Fibroblast of mammary gland (primary cell): Measurements from ENCODE around the gene KIF24.
"Not testable (repeated sequence)": the region's sequence is repeated elsewhere in the genome, so short reads cannot be mapped to it uniquely, and the experiment has no call there.

Source experiments
- DNase-seq: peaks from one replicate; pipeline ENCODE4 v3.0.0-alpha.2; 2010; ENCODE audit warnings: low read depth
- H3K4me3 ChIP-seq: 2 replicates; pipeline ENCODE4 v1.5.1; 2011; ENCODE audit warnings: low read depth, mild to moderate bottlenecking, low read length, moderate library complexity; ENCODE audit not compliant: control insufficient read depth
- TF ChIP-seq, protein P1 (sequence below): conservative IDR thresholded peaks from 2 replicates; pipeline ENCODE4 v1.5.1; 2011; ENCODE audit warnings: low read depth, low read length, inconsistent platforms; ENCODE audit not compliant: control insufficient read depth, insufficient read depth

The KIF24 gene

GRCh38 chr9:34370335-34370969 is 41.4 kb upstream of the KIF24 start:
- H3K4me3 ChIP-seq, result no peak overlapping the region
- TF ChIP-seq, protein P1, sequence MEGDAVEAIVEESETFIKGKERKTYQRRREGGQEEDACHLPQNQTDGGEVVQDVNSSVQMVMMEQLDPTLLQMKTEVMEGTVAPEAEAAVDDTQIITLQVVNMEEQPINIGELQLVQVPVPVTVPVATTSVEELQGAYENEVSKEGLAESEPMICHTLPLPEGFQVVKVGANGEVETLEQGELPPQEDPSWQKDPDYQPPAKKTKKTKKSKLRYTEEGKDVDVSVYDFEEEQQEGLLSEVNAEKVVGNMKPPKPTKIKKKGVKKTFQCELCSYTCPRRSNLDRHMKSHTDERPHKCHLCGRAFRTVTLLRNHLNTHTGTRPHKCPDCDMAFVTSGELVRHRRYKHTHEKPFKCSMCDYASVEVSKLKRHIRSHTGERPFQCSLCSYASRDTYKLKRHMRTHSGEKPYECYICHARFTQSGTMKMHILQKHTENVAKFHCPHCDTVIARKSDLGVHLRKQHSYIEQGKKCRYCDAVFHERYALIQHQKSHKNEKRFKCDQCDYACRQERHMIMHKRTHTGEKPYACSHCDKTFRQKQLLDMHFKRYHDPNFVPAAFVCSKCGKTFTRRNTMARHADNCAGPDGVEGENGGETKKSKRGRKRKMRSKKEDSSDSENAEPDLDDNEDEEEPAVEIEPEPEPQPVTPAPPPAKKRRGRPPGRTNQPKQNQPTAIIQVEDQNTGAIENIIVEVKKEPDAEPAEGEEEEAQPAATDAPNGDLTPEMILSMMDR, result no peak
- DNase-seq, result no peak

GRCh38 chr9:34369636-34370035 is 40.6 kb upstream of the KIF24 start:
- TF ChIP-seq, protein P1, result no peak
- DNase-seq, result no peak
- no peak overlapping the region for H3K4me3 ChIP-seq

- H3K4me3 ChIP-seq, DNase-seq: not testable (repeated sequence)
These were observed 39.7 kb upstream of the KIF24 start for GRCh38 chr9:34368796-34369195.

GRCh38 chr9:34367751-34368410 is 38.8 kb upstream of the KIF24 start:
- not testable (repeated sequence) for DNase-seq, H3K4me3 ChIP-seq

DNA sequence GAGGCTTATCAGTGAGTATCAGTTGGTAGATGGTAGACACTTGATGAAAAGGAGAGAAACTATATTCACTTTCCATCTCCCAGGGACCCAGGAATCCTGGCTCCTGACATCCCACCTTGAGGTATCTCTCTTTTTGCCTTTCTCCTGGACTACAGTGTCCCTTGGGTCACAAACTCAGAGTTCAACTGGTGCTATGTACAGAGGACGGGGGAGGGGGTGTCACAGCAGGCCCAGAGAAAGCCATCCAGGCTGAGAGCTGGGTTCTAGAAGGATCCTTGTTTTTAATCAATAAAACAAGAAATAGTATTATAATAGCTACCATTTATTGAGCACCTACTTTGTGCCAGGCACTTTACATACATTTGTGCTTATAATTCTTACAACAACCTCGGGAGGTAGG is 37.3 kb upstream of the KIF24 start:
- TF ChIP-seq, protein P1, result no peak
- no peak for DNase-seq
- H3K4me3 ChIP-seq, result no peak overlapping the region

DNA sequence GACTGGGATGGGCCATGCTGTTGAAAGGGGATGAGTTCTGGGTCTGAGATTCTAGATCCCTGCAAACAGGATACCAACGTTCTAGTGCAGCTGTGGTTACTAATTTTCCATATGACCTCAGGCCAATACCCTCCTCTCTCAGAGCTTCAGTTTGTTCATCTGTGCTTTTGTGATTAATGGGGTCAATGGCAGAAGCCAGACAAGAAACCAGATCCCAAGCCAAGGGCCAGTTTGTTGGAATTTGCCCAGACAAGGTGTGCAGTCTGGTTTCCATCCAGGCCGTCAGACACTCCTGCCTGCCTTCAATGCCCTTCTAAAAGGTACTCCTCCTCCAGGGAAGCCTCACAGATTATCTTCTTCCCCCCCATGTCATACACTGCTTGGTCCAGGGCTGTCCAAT is 36.2 kb upstream of the KIF24 start:
- DNase-seq, result no peak
- no peak overlapping the region for H3K4me3 ChIP-seq
- TF ChIP-seq, protein P1, result no peak

GRCh38 chr9:34363619-34364351 is 34.7 kb upstream of the KIF24 start:
- DNase-seq, result no peak
- TF ChIP-seq, protein P1, result no peak
- H3K4me3 ChIP-seq, result no peak overlapping the region
